Liver (tissue), 9 donors: Measurements from ENCODE around the gene NR1D1. TPM values are rescaled to one million over a fixed set of nuclear protein-coding genes. Genes with fewer than 3 reads are reported as not detected.
A peak's percentile ranks its signal among the peaks of the same experiment; 100 is the strongest.

Experiments used
- DNase-seq: peaks from one replicate; pipeline ENCODE4 v3.0.0-alpha.2; 2017; ENCODE audit warnings: low spot score
- H3K27ac ChIP-seq, 2 donors: one replicate each; pipeline ENCODE4 v1.7.0; 2013; ENCODE audit warnings: inconsistent platforms in 2 of 2, low read length in 2 of 2, control low read depth in 1 of 2, low read depth in 1 of 2, mild to moderate bottlenecking in 1 of 2
- H3K27me3 ChIP-seq, 4 donors: one replicate each; pipeline versions ENCODE4 v1.6.1 to v1.7.0; 2013; ENCODE audit warnings: low read length in 3 of 4, inconsistent platforms in 1 of 4, mild to moderate bottlenecking in 1 of 4, moderate library complexity in 1 of 4; ENCODE audit not compliant: control insufficient read depth in 4 of 4, insufficient read depth in 4 of 4
- H3K36me3 ChIP-seq, 4 donors: one replicate each; pipeline versions ENCODE4 v1.6.1 to v1.7.0; 2013; ENCODE audit warnings: low read length in 3 of 4, mild to moderate bottlenecking in 3 of 4, low read depth in 1 of 4, moderate library complexity in 1 of 4; ENCODE audit not compliant: control insufficient read depth in 4 of 4, insufficient read depth in 3 of 4
- H3K4me1 ChIP-seq, 4 donors: one replicate each; pipeline versions ENCODE4 v1.6.1 to v1.7.0; 2013; ENCODE audit warnings: low read length in 3 of 4, mild to moderate bottlenecking in 3 of 4, moderate library complexity in 1 of 4; ENCODE audit not compliant: control insufficient read depth in 4 of 4, insufficient read depth in 4 of 4
- H3K4me3 ChIP-seq, 3 donors: one replicate each; pipeline versions ENCODE4 v1.6.1 to v1.7.0; 2013; ENCODE audit warnings: low read length in 3 of 3, control low read depth in 1 of 3, low read depth in 1 of 3, mild to moderate bottlenecking in 1 of 3
- H3K9ac ChIP-seq, 2 donors: one replicate each; pipeline ENCODE4 v1.7.0; 2013; ENCODE audit warnings: low read length in 2 of 2, mild to moderate bottlenecking in 2 of 2, moderate library complexity in 2 of 2, control low read depth in 1 of 2, low read depth in 1 of 2
- H3K9me3 ChIP-seq, 4 donors: one replicate each; pipeline versions ENCODE4 v1.6.1 to v1.7.0; 2013; ENCODE audit warnings: low read length in 3 of 4; ENCODE audit not compliant: control insufficient read depth in 4 of 4
- EGR1 ChIP-seq, 2 donors: IDR thresholded peaks; 2 replicates each; pipeline ENCODE4 v1.6.1; 2016 to 2018; ENCODE audit warnings: antibody characterized with exemption in 2 of 2, low read depth in 2 of 2
- FOXA1 ChIP-seq: IDR thresholded peaks from 2 replicates; pipeline ENCODE4 v1.6.1; 2016; ENCODE audit warnings: antibody characterized with exemption
- GABPA ChIP-seq, 2 donors: IDR thresholded peaks in 1 of 2; conservative IDR thresholded peaks in 1 of 2; 2 replicates each; pipeline ENCODE4 v1.6.1; 2016; ENCODE audit warnings: antibody characterized with exemption in 2 of 2, mild to moderate bottlenecking in 1 of 2, moderate library complexity in 1 of 2
- RAD21 ChIP-seq, 2 donors: IDR thresholded peaks; 2 replicates each; pipeline ENCODE4 v1.6.1; 2016; ENCODE audit warnings: antibody characterized with exemption in 2 of 2, mild to moderate bottlenecking in 2 of 2
- RXRA ChIP-seq, 2 donors: IDR thresholded peaks; 2 replicates each; pipeline ENCODE4 v1.6.1; 2017 to 2018; ENCODE audit warnings: antibody characterized with exemption in 2 of 2, mild to moderate bottlenecking in 1 of 2
- TAF1 ChIP-seq: conservative IDR thresholded peaks from 2 replicates; pipeline ENCODE4 v1.6.1; 2016; ENCODE audit warnings: antibody characterized with exemption, mild to moderate bottlenecking
- YY1 ChIP-seq: IDR thresholded peaks from 2 replicates; pipeline ENCODE4 v1.6.1; 2016; ENCODE audit warnings: antibody characterized with exemption, mild to moderate bottlenecking
- WGBS: extraction: QIAGEN DNeasy Blood & Tissue Kit; methylation state at CpG from one replicate; pipeline ENCODE4 v1.1.7; 2013; 5-methylcytosine and 5-hydroxymethylcytosine counted together
- polyA plus RNA-seq, 2 donors: library from polyadenylated mRNA; stranded (reverse) in 1 of 2; unstranded in 1 of 2; fragments of 200-250 nt in 1 of 2; fragments of >200 nt in 1 of 2; fragmentation: Nextera tagmentation in 1 of 2; extraction: Ambion mirVana in 1 of 2; gene quantifications; one replicate each; pipeline versions ENCODE4 v1.2.1 to v1.2.3, GENCODE V29; 2013 to 2015
- total RNA-seq, 2 donors: library from RNA; depleted of rRNA; stranded (reverse); fragments of >200 nt; gene quantifications; one replicate each; pipeline ENCODE4 v1.2.3, GENCODE V29; 2014
- TF ChIP-seq, protein P1 (sequence below): IDR thresholded peaks from 2 replicates; pipeline ENCODE4 v1.6.1; 2016; ENCODE audit warnings: antibody characterized with exemption
- TF ChIP-seq, protein P2 (sequence below): IDR thresholded peaks from 2 replicates; pipeline ENCODE4 v1.6.1; 2016; ENCODE audit warnings: antibody characterized with exemption
- TF ChIP-seq, protein P3 (sequence below): IDR thresholded peaks from 2 replicates; pipeline ENCODE4 v1.6.1; 2016; ENCODE audit warnings: antibody characterized with exemption, mild to moderate bottlenecking
- TF ChIP-seq, protein P4 (sequence below): IDR thresholded peaks from 2 replicates; pipeline ENCODE4 v1.6.1; 2016; ENCODE audit warnings: antibody characterized with exemption
- TF ChIP-seq, protein P5 (sequence below): fragments of 150-350 bp; IDR thresholded peaks from 2 replicates; pipeline ENCODE4 v1.5.1; 2017; ENCODE audit warnings: improper control_type of control experiment, low read depth, low read length; ENCODE audit not compliant: missing input control
- donor health status: healthy.
- donor health status: healthy.
- donor health status: healthy.
- donor health status: healthy.
- donor health status: healthy.

NR1D1 gene
- total and polyA plus RNA-seq, 4 donors: 0.84 to 13.7 (median 5.6) TPM

DNA sequence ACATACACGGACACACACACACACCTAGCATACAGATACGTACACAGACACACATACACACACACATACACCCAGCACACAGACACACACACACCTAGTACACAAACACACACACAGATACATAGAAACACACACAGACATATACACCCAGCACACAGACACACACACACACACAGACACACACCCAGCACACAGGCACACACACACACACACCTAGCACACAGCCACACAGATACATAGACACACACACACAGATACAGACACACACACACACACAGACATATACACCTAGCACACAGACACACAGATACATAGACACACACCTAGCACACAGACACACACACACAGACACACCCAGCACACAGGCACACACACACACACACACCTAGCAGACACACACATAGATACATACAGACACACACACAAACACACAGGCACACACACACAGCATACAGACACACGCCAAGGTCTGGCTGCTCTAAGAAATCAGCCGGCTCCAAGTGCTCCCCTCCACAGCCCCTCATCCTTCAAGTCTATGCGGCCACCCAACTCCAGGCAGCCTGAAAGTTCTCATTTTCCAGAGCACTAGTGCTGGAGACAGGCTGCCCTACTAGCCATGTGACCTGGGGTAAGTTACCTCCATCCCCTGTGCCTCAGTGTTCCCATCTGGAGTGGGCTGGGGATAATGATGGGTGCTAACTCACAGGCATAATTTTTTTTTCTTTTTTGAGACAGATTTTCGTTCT lies 13.2 kb downstream of the NR1D1 start:
- Histone ChIP-seq H3K36me3 (peaks cover 1 to 19% (median 5%) of the 10 kb centered on the region in 4 donors), H3K27me3 (no peaks in the 10 kb centered on the region), H3K4me3 (no peak overlapping the region), H3K4me1 (no peaks in the 10 kb centered on the region), H3K9ac (no peak overlapping the region), H3K9me3 (no peaks in the 10 kb centered on the region), H3K27ac (no peak overlapping the region)
- TF ChIP-seq, protein P1, sequence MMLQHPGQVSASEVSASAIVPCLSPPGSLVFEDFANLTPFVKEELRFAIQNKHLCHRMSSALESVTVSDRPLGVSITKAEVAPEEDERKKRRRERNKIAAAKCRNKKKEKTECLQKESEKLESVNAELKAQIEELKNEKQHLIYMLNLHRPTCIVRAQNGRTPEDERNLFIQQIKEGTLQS: no peak
- TF ChIP-seq, protein P2, sequence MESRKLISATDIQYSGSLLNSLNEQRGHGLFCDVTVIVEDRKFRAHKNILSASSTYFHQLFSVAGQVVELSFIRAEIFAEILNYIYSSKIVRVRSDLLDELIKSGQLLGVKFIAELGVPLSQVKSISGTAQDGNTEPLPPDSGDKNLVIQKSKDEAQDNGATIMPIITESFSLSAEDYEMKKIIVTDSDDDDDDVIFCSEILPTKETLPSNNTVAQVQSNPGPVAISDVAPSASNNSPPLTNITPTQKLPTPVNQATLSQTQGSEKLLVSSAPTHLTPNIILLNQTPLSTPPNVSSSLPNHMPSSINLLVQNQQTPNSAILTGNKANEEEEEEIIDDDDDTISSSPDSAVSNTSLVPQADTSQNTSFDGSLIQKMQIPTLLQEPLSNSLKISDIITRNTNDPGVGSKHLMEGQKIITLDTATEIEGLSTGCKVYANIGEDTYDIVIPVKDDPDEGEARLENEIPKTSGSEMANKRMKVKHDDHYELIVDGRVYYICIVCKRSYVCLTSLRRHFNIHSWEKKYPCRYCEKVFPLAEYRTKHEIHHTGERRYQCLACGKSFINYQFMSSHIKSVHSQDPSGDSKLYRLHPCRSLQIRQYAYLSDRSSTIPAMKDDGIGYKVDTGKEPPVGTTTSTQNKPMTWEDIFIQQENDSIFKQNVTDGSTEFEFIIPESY: no peak
- TF ChIP-seq EGR1 (IDR thresholded peaks at IDR 0.05; ENCODE audit: low read depth in 2 of 2) (no peak), YY1 (no peak), RXRA (IDR thresholded peaks at IDR 0.05) (no peak), GABPA (IDR thresholded peaks at IDR 0.05 in 1 of 2, conservative IDR thresholded peaks at IDR 0.05 in 1 of 2) (no peak), FOXA1 (no peak), TAF1 (no peak), RAD21 (IDR thresholded peaks at IDR 0.05) (no peak)
- TF ChIP-seq, protein P3, sequence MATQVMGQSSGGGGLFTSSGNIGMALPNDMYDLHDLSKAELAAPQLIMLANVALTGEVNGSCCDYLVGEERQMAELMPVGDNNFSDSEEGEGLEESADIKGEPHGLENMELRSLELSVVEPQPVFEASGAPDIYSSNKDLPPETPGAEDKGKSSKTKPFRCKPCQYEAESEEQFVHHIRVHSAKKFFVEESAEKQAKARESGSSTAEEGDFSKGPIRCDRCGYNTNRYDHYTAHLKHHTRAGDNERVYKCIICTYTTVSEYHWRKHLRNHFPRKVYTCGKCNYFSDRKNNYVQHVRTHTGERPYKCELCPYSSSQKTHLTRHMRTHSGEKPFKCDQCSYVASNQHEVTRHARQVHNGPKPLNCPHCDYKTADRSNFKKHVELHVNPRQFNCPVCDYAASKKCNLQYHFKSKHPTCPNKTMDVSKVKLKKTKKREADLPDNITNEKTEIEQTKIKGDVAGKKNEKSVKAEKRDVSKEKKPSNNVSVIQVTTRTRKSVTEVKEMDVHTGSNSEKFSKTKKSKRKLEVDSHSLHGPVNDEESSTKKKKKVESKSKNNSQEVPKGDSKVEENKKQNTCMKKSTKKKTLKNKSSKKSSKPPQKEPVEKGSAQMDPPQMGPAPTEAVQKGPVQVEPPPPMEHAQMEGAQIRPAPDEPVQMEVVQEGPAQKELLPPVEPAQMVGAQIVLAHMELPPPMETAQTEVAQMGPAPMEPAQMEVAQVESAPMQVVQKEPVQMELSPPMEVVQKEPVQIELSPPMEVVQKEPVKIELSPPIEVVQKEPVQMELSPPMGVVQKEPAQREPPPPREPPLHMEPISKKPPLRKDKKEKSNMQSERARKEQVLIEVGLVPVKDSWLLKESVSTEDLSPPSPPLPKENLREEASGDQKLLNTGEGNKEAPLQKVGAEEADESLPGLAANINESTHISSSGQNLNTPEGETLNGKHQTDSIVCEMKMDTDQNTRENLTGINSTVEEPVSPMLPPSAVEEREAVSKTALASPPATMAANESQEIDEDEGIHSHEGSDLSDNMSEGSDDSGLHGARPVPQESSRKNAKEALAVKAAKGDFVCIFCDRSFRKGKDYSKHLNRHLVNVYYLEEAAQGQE: no peak
- DNase-seq: no peak
- 83% methylated on average over 6 of the region's 6 CpGs for WGBS

DNA sequence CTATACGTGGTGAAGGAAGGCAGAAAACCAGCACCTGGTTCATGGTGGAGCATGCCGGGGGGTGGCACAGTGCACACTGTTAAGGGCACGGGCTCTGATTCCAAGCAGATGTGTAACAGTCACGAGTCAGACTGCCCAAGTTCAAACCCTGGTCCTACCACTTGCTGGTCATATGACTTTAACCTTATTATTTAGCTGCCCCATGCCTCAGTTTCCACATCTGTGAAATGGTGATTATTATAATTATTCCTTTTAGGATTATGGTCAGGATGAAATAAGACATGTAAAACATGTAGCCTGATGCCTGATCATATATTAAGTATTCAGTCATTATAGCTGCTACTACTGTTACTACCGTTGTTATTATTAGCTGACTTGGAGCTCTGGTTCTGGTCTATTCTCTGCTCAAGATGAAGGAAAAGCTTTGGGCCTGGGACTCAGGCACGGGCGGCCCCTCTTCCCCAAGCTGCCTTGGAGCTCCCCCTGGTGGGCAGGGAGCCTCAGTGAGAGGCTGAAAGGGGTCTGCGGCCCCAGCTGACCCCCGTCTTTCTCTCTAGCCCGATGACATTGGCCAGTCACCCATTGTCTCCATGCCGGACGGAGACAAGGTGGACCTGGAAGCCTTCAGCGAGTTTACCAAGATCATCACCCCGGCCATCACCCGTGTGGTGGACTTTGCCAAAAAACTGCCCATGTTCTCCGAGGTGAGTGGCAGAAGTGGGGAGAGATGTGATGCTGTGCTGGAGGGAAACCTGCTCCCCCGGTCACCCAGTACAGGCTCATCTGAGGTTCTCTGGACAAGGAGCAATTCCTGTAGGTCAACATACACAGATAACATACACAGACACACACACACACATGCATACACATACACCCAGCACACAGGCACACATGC lies 14.0 kb downstream of the NR1D1 start:
- H3K36me3 ChIP-seq: peaks cover 1 to 19% (median 5%) of the 10 kb centered on the region in 4 donors
- H3K9ac ChIP-seq: no peak overlapping the region
- no peak overlapping the region for H3K4me3 ChIP-seq
- no peaks in the 10 kb centered on the region for H3K4me1 ChIP-seq
- H3K27ac ChIP-seq: no peak overlapping the region
- peak; percentile 73 for DNase-seq
- H3K27me3 ChIP-seq: no peaks in the 10 kb centered on the region
- WGBS: 61% methylated on average over 17 of the region's 17 CpGs
- H3K9me3 ChIP-seq: no peaks in the 10 kb centered on the region
- TF ChIP-seq, protein P4, sequence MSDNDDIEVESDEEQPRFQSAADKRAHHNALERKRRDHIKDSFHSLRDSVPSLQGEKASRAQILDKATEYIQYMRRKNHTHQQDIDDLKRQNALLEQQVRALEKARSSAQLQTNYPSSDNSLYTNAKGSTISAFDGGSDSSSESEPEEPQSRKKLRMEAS: no peak
- no peak for TF ChIP-seq GABPA (IDR thresholded peaks at IDR 0.05 in 1 of 2, conservative IDR thresholded peaks at IDR 0.05 in 1 of 2)
- peak; percentile 86 to 94 for TF ChIP-seq RAD21 (IDR thresholded peaks at IDR 0.05)
- TF ChIP-seq, protein P5, sequence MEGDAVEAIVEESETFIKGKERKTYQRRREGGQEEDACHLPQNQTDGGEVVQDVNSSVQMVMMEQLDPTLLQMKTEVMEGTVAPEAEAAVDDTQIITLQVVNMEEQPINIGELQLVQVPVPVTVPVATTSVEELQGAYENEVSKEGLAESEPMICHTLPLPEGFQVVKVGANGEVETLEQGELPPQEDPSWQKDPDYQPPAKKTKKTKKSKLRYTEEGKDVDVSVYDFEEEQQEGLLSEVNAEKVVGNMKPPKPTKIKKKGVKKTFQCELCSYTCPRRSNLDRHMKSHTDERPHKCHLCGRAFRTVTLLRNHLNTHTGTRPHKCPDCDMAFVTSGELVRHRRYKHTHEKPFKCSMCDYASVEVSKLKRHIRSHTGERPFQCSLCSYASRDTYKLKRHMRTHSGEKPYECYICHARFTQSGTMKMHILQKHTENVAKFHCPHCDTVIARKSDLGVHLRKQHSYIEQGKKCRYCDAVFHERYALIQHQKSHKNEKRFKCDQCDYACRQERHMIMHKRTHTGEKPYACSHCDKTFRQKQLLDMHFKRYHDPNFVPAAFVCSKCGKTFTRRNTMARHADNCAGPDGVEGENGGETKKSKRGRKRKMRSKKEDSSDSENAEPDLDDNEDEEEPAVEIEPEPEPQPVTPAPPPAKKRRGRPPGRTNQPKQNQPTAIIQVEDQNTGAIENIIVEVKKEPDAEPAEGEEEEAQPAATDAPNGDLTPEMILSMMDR: peak; percentile 69
- TF ChIP-seq EGR1 (IDR thresholded peaks at IDR 0.05; ENCODE audit: low read depth in 2 of 2): no peak
- peak in 1 of 2 donors; percentile 61 for TF ChIP-seq RXRA (IDR thresholded peaks at IDR 0.05)
- TF ChIP-seq, protein P3: no peak
- TF ChIP-seq FOXA1: no peak
